Effector memory CD8-positive, alpha-beta T cell (primary cell): ENCODE data around the gene NR5A1.

Source experiments
- ATAC-seq: fragments of 150-1000 bp; cut with Tn5 transposase; replicated peaks from 2 replicates; pipeline ENCODE4 v1.10.0; 2021; ENCODE audit warnings: mild to moderate bottlenecking, moderate library complexity
- DNase-seq, 3 experiments: peaks; one replicate each; pipeline ENCODE4 v3.0.0; 2021
- H3K27ac Mint-ChIP-seq, 2 donors: one replicate each; pipeline ENCODE4 v1.8.0; 2022; ENCODE audit warnings: mild to moderate bottlenecking in 2 of 2, mixed read lengths in 2 of 2, moderate library complexity in 2 of 2
- H3K27me3 Mint-ChIP-seq, 2 donors: one replicate each; pipeline ENCODE4 v1.8.0; 2022; ENCODE audit warnings: mixed read lengths in 2 of 2
- H3K36me3 Mint-ChIP-seq: one replicate; pipeline ENCODE4 v1.8.0; 2022; ENCODE audit warnings: mild to moderate bottlenecking, moderate library complexity, mixed read lengths; ENCODE audit not compliant: insufficient read depth
- H3K4me1 Mint-ChIP-seq, 2 donors: one replicate each; pipeline ENCODE4 v1.8.0; 2022; ENCODE audit warnings: low read depth in 2 of 2, mixed read lengths in 2 of 2
- H3K4me3 Mint-ChIP-seq, 2 donors: one replicate each; pipeline ENCODE4 v1.8.0; 2022; ENCODE audit warnings: mild to moderate bottlenecking in 2 of 2, mixed read lengths in 2 of 2, moderate library complexity in 2 of 2
- H3K9me3 Mint-ChIP-seq, 2 donors: one replicate each; pipeline ENCODE4 v1.8.0; 2022; ENCODE audit warnings: mixed read lengths in 2 of 2

Gene NR5A1

DNA sequence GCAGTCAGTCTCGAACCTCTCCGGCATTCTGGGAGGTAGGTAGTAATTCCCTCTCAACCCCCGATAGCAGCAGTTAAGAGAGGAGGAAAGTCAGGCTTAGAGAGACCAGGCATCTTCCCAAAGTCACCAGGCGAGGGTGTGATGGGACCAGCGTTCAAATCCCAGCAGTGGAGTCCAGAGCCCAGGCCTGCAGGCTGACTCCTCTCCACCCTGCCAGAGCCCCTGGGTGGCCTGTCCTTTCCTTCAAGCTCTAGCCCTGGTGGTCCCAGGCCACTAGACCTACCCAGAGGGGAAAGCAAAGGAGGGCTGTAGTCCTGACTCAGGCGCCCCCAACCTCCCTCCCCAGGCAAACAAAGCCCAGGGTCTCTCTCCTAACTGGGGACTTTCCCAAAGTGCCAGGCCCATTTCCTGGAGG, 4.2 kb upstream of the NR5A1 start:
- ATAC-seq (no peak), DNase-seq (no peak)
- Mint-ChIP-seq H3K4me3 (no peak overlapping the region), H3K4me1 (peaks cover 0 to 4% of the 10 kb centered on the region in 2 donors), H3K36me3 (no peaks in the 10 kb centered on the region), H3K27ac (no peak overlapping the region), H3K27me3 (peaks cover 16 to 47% of the 10 kb centered on the region in 2 donors), H3K9me3 (no peaks in the 10 kb centered on the region)

DNA sequence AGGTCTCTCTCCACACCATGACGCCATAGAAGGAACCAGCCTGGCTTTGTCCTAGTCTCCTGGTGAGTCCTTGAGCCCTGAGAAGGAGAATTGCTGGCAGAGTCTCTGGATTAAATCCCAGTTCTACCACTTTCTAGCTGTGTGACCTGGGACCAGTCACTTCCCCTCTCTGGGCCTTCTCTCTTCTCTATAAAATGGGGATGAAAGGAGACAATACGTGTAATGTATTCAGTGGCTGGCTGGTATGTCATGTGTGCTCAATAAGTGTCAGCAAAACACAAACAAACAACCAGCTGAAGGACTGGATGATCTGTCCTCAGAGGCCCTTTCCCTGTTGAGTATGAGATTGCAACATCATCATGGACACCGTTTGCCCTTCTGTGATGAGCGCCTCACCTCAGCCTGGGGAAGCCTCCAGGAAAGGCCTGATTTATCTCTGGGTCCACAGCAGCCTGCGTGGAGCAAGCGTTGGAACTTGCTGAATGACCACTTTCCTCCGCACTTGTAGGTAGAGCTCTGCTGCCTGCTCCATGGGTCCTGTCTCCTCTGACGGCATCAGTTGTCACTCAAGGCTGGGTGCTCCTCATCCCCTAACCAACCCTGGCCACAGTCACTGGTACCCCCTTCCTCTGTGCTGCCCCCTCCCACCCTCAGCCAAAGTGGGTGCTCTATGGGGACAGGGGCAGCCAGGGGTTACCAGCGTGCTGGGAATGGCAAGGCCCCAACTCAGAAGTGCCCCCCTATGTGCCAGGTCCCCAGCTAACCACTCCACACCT, 3.6 kb upstream of the NR5A1 start:
- DNase-seq (no peak), ATAC-seq (no peak)
- peaks cover 0 to 4% of the 10 kb centered on the region in 2 donors for H3K4me1 Mint-ChIP-seq
- H3K9me3 Mint-ChIP-seq, result no peaks in the 10 kb centered on the region
- H3K4me3 Mint-ChIP-seq, result no peak overlapping the region
- no peak overlapping the region for H3K27ac Mint-ChIP-seq
- no peaks in the 10 kb centered on the region for H3K36me3 Mint-ChIP-seq
- peaks cover 21 to 52% of the 10 kb centered on the region in 2 donors for H3K27me3 Mint-ChIP-seq

DNA sequence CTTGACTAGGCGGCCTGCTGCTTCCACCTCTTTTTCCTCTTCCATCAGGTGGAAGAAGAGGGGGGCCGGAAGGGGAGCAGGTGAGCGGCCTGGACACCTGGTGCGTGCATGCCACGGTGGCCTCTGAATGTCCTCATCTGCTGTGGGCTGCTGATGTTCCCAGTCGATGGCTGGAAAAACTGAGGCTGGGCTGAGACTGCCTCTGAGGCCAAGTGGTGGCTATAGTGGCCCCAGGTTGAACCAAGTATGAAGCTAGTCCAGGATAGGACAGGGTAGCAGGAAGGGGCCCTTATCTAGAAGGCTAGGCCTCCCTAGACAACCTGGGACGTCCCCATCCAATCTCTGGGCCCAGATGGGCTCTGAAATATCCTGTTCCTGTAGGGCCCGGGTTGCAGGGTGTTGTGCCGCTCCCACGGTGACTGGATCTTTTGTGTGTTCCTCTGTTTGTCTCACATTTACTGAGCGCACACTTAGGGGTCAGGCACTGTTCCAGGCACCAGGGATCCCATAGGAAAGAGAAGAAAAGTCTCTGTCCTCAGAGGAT, 753 bp upstream of the NR5A1 start:
- no peaks in the 10 kb centered on the region for H3K9me3 Mint-ChIP-seq
- no peak overlapping the region for H3K4me3 Mint-ChIP-seq
- H3K36me3 Mint-ChIP-seq, result no peaks in the 10 kb centered on the region
- no peak overlapping the region for H3K27ac Mint-ChIP-seq
- DNase-seq, result no peak
- H3K4me1 Mint-ChIP-seq, result peaks cover 7 to 16% of the 10 kb centered on the region in 2 donors
- H3K27me3 Mint-ChIP-seq, result peaks cover 35 to 67% of the 10 kb centered on the region in 2 donors
- ATAC-seq, result no peak

DNA sequence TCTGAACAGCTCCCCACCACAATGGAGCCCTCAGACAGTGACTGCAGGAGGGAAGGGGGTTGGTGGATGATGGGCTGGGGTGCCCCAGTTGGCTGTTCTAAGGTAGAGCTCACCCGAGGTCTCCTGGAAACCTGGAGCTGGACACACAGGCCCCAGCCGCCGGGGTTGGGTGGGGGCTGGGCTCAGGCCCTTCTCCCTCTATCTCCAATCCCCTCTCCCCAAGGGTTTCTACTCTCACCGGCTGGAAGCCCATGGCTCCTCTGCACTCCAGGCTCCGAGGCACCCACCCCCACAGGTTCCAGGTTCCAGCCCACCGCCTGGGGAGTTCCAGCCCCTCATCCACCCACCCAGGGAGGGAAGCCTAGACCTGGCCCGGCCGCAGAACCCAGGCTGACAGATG, 766 bp downstream of the NR5A1 start:
- Mint-ChIP-seq H3K27ac (no peak overlapping the region), H3K36me3 (no peaks in the 10 kb centered on the region), H3K27me3 (peaks cover 36 to 65% of the 10 kb centered on the region in 2 donors), H3K4me1 (peaks cover 7 to 11% of the 10 kb centered on the region in 2 donors), H3K4me3 (no peak overlapping the region), H3K9me3 (no peaks in the 10 kb centered on the region)
- no peak for ATAC-seq
- no peak for DNase-seq

- no peaks in the 10 kb centered on the region for H3K36me3 Mint-ChIP-seq
- DNase-seq (no peak), ATAC-seq (no peak)
- peaks cover 7 to 11% of the 10 kb centered on the region in 2 donors for H3K4me1 Mint-ChIP-seq
- peaks cover 41 to 65% of the 10 kb centered on the region in 2 donors for H3K27me3 Mint-ChIP-seq
- H3K9me3 Mint-ChIP-seq, result no peaks in the 10 kb centered on the region
- H3K27ac Mint-ChIP-seq, result no peak overlapping the region
- no peak overlapping the region for H3K4me3 Mint-ChIP-seq
Observed at GRCh38 chr9:124505901-124506346, 1.3 kb downstream of the NR5A1 start.

DNA sequence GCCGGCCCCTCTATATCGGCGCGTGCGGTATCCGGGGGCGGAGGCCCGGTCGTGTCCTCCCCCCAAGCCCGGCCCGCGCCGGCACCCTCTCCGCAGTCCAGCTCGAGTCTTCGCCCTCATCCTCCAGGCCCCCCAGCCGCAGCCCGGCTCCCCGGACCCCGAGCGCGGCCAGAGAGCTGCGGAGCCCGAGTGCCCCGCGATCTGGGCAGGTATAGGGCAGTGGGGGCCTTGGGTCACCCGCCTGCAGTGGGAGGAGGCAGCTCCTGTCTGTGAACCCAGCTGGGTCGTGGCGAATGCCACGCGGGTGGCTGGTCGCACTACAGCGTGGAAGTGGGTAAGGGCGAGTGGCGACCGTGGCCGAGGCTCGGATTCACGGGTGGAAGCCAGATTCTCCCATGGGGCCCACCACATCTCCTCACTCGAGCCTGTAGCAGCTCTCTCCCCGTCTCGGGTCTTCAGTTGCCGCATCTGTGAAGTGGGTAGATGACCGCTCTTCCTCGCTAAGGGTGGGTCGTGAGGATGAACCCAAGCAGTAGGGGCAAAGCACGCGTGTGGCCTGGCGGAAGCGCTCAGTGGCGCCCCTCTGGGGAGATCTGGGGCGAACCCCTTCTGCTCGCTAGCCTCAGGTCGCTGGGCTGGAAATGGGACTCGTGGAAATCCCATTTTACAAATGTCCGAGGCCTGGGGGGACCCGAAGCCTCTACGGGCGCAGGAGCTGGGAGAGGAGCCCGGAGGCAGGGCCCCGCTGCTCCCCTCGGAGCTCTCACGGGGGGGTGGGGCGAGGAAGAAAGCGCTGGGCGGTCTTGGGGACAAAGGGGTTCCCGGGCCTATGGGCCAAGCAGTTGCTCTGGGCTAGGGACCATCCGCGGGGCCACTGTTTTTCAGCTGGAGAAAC, 1.9 kb downstream of the NR5A1 start:
- DNase-seq (no peak), ATAC-seq (no peak)
- Mint-ChIP-seq H3K36me3 (no peaks in the 10 kb centered on the region), H3K27ac (no peak overlapping the region), H3K4me1 (peaks cover 7 to 11% of the 10 kb centered on the region in 2 donors), H3K9me3 (no peaks in the 10 kb centered on the region), H3K27me3 (peaks cover 45 to 66% of the 10 kb centered on the region in 2 donors), H3K4me3 (peak overlapping the region; percentile 44 to 60)

GRCh38 chr9:124504530-124505005, 2.6 kb downstream of the NR5A1 start:
- Mint-ChIP-seq H3K27me3 (peaks cover 49 to 73% of the 10 kb centered on the region in 2 donors), H3K27ac (no peak overlapping the region), H3K9me3 (no peaks in the 10 kb centered on the region), H3K4me3 (no peak overlapping the region), H3K36me3 (no peaks in the 10 kb centered on the region), H3K4me1 (peaks cover 7 to 11% of the 10 kb centered on the region in 2 donors)
- no peak for DNase-seq
- no peak for ATAC-seq

DNA sequence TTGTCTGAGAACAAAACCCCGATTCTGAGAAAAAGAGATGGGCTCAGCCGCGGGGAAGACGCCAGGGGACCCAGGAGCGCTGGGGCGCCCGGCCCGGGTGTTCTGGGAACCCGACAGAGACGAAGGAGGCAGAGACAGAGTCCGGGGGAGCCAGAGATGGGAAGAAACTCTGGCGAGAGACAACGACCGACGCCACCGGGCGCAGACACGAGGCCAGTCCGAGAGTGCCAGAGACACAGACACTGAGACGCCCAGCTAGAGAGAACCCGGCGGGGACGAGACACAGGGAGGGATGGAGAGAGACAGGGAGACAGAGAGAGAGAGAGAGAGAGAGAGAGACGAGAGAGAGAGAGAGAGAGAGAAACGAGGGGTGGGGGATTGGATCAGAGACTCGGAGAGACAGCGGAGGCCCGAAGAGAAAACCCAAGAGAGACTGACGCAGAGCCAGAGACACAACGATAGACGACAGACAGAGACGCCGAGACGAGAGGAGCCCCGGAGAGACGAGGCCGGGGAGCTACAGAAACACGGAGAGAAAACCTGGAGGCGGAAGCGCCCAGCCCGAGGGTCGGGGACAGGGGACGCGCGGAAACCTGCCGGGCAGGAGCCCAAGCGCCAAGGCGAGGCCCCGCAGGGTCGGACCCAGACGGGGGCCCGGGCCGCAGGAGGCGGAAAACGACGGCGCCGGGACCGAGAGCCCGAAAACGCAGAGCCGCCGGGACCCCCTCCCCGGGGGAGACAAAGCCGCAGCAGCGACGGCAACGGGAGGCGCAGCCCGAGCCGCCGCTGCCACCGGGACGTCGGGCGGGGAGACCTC, 3.3 kb downstream of the NR5A1 start:
- no peaks in the 10 kb centered on the region for H3K9me3 Mint-ChIP-seq
- peak overlapping the region; percentile 69 to 70 for H3K4me3 Mint-ChIP-seq
- no peak for ATAC-seq
- H3K27ac Mint-ChIP-seq, result no peak overlapping the region
- H3K27me3 Mint-ChIP-seq, result peaks cover 55 to 78% of the 10 kb centered on the region in 2 donors
- no peaks in the 10 kb centered on the region for H3K36me3 Mint-ChIP-seq
- no peak for DNase-seq
- peaks cover 7 to 11% of the 10 kb centered on the region in 2 donors for H3K4me1 Mint-ChIP-seq

GRCh38 chr9:124502711-124503702, 4.2 kb downstream of the NR5A1 start:
- no peak for DNase-seq
- H3K4me3 Mint-ChIP-seq, result peak overlapping the region; percentile 69 to 70

DNA sequence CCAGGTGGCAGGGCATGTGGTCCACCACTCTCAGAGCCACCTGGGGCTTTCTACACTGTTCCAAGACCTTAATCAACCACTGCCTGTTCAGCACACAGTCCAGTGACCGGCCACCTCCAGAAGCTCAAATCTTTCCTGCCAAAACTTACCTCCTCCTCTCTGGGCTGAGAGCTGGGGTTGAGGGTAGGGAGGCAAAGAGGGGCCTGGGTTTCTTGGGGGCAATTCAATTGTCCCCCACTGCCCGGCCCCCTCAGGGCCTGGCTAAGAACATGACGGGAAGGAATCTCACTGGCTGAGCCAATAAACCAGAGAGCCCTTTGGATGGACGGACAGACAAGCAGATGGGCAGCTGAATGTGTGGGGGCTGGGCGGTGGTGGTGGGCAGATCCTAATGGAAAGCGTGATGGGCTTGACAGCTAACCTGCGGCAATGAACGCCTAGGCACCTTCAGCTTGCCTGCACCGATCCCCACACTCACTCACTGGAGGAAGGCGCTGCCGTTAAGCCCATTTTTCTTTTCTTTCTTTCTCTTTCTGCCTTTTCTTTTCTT, 5.4 kb downstream of the NR5A1 start:
- peaks cover 51 to 68% of the 10 kb centered on the region in 2 donors for H3K27me3 Mint-ChIP-seq
- ATAC-seq, result no peak
- H3K4me3 Mint-ChIP-seq, result no peak overlapping the region
- H3K36me3 Mint-ChIP-seq, result peaks cover 2% of the 10 kb centered on the region
- DNase-seq, result no peak
- no peaks in the 10 kb centered on the region for H3K9me3 Mint-ChIP-seq
- peaks cover 7 to 11% of the 10 kb centered on the region in 2 donors for H3K4me1 Mint-ChIP-seq
- H3K27ac Mint-ChIP-seq, result no peak overlapping the region

More at GRCh38 chr9:124502711-124503702, 4.2 kb downstream of the NR5A1 start:
- Mint-ChIP-seq H3K27me3 (peaks cover 55 to 78% of the 10 kb centered on the region in 2 donors), H3K27ac (no peak overlapping the region), H3K36me3 (no peaks in the 10 kb centered on the region), H3K9me3 (no peaks in the 10 kb centered on the region), H3K4me1 (peaks cover 7 to 11% of the 10 kb centered on the region in 2 donors)
- no peak for ATAC-seq

GRCh38 chr9:124500796-124501611, 6.2 kb downstream of the NR5A1 start:
- ATAC-seq, result no peak
- Mint-ChIP-seq H3K4me1 (peaks cover 8 to 14% of the 10 kb centered on the region in 2 donors), H3K9me3 (no peaks in the 10 kb centered on the region), H3K4me3 (no peak overlapping the region), H3K36me3 (peaks cover 2% of the 10 kb centered on the region), H3K27ac (no peak overlapping the region), H3K27me3 (peaks cover 42 to 64% of the 10 kb centered on the region in 2 donors)
- no peak for DNase-seq
